Mesendoderm (in vitro differentiated cells): ENCODE results near the gene TAS2R41.
"Not testable (repeated sequence)": the region's sequence is repeated elsewhere in the genome, so short reads cannot be mapped to it uniquely, and the experiment has no call there.

ENCODE experiments used
- DNase-seq: peaks from one replicate; pipeline ENCODE4 v3.0.0; 2013
- H2AK5ac ChIP-seq: 2 replicates; pipeline ENCODE4 v1.6.1; 2013; ENCODE audit warnings: low read length, inconsistent platforms
- H2BK120ac ChIP-seq: 2 replicates; pipeline ENCODE4 v1.6.1; 2013; ENCODE audit warnings: low read depth, mild to moderate bottlenecking, low read length, moderate library complexity, mixed read lengths
- H2BK15ac ChIP-seq: replicated peaks from 2 replicates; pipeline ENCODE4 v1.6.1; 2013; ENCODE audit warnings: low read depth, mild to moderate bottlenecking, moderate library complexity
- H2BK5ac ChIP-seq: 2 replicates; pipeline ENCODE4 v1.6.1; 2013; ENCODE audit warnings: low read length, inconsistent platforms
- H3K18ac ChIP-seq: 2 replicates; pipeline ENCODE4 v1.6.1; 2013; ENCODE audit warnings: mild to moderate bottlenecking, low read length, mixed read lengths
- H3K23ac ChIP-seq: one replicate; pipeline ENCODE4 v1.6.1; 2013; ENCODE audit warnings: low read length
- H3K27ac ChIP-seq: 2 replicates; pipeline ENCODE4 v1.5.1; 2013; ENCODE audit warnings: low read depth, mild to moderate bottlenecking, inconsistent platforms, low read length, moderate library complexity
- H3K27me3 ChIP-seq: 2 replicates; pipeline ENCODE4 v1.6.1; 2013; ENCODE audit warnings: low read length, control low read depth, mild to moderate bottlenecking, inconsistent platforms; ENCODE audit not compliant: insufficient read depth, poor library complexity
- H3K36me3 ChIP-seq: 2 replicates; pipeline ENCODE4 v1.6.1; 2013; ENCODE audit warnings: low read length, inconsistent platforms; ENCODE audit not compliant: control insufficient read depth, insufficient read depth
- H3K4ac ChIP-seq: one replicate; pipeline ENCODE4 v1.6.1; 2013; ENCODE audit warnings: low read depth, mild to moderate bottlenecking, low read length, moderate library complexity
- H3K4me1 ChIP-seq: 2 replicates; pipeline ENCODE4 v1.6.1; 2013; ENCODE audit warnings: low read depth, low read length, inconsistent platforms; ENCODE audit not compliant: control insufficient read depth
- H3K4me2 ChIP-seq: 2 replicates; pipeline ENCODE4 v1.6.1; 2013; ENCODE audit warnings: low read length
- H3K4me3 ChIP-seq: 2 replicates; pipeline ENCODE4 v1.5.1; 2013; ENCODE audit warnings: mild to moderate bottlenecking, low read length
- H3K56ac ChIP-seq: one replicate; pipeline ENCODE4 v1.6.1; 2013; ENCODE audit warnings: low read length
- H3K79me1 ChIP-seq: 2 replicates; pipeline ENCODE4 v1.6.1; 2013; ENCODE audit warnings: low read length, inconsistent platforms
- H3K79me2 ChIP-seq: 2 replicates; pipeline ENCODE4 v1.6.1; 2013; ENCODE audit warnings: mild to moderate bottlenecking, low read length; ENCODE audit not compliant: control insufficient read depth, insufficient read depth
- H3K9ac ChIP-seq: 2 replicates; pipeline ENCODE4 v1.6.1; 2013; ENCODE audit warnings: low read length, inconsistent platforms
- H4K5ac ChIP-seq: one replicate; pipeline ENCODE4 v1.6.1; 2013; ENCODE audit warnings: low read length
- H4K8ac ChIP-seq: one replicate; pipeline ENCODE4 v1.6.1; 2013; ENCODE audit warnings: low read depth, mild to moderate bottlenecking, control low read depth, low read length, moderate library complexity
- WGBS: extraction: QIAGEN DNeasy Blood & Tissue Kit; methylation state at CpG from one replicate; pipeline ENCODE4 v1.1.7; 2013; ENCODE audit warnings: low lambda C conversion rate, missing lambda C conversion rate; ENCODE audit not compliant: insufficient coverage; ENCODE audit errors: extremely low coverage; 5-methylcytosine and 5-hydroxymethylcytosine counted together

The TAS2R41 gene

DNA sequence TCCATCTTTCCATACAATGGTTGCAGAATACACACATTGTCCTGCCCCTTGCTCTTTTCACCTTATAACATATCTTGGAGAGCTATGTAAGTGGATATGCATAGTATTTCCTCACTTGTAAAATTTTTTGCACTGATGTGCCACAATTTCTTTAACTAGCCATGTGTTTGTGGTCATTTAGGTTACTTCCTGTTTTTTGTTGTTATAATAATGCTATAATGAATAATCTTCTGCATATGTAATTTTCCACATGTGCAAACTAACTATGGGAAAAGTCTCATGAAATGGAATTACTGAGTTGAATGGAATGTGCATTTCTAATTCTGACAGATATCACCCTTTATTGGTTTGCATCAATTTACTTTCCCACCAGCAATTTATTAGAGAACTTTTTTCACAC is 2.8 kb downstream of the TAS2R41 start:
- Histone ChIP-seq H3K56ac (no peak overlapping the region), H3K18ac (no peak overlapping the region), H3K79me2 (no peaks in the 10 kb centered on the region), H4K8ac (no peak overlapping the region), H3K4me3 (no peak overlapping the region), H3K36me3 (no peaks in the 10 kb centered on the region), H3K4me2 (no peak overlapping the region), H2BK120ac (no peak overlapping the region), H3K27ac (no peak overlapping the region), H3K9ac (no peak overlapping the region), H2BK5ac (no peak overlapping the region), H3K27me3 (no peaks in the 10 kb centered on the region), H3K23ac (no peak overlapping the region), H3K4ac (no peak overlapping the region), H3K4me1 (no peaks in the 10 kb centered on the region), H2BK15ac (no peak overlapping the region), H3K79me1 (no peaks in the 10 kb centered on the region), H2AK5ac (no peak overlapping the region), H4K5ac (no peak overlapping the region)
- DNase-seq = no peak

DNA sequence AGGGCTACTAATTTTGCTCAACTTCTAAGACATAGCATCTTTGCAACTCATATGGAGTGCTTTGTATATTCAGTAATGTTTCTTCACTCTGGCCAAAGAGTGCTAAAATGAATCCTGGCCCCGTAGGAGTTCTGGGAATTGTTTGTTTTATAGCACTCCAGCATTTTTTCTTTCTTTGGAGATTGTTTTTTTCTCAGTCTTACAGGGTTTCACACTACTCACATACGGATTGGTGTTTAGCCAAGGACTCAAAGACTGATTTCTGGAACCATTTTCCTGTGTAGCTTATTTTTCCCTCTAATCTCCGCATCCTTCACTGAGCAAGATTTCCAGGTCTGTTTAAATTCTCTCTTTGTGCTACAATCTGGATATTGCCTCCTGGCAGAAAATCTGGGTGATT is 6.4 kb downstream of the TAS2R41 start:
- Histone ChIP-seq H2BK15ac (no peak overlapping the region), H3K9ac (no peak overlapping the region), H3K23ac (no peak overlapping the region), H3K36me3 (no peaks in the 10 kb centered on the region), H2AK5ac (no peak overlapping the region), H3K79me2 (no peaks in the 10 kb centered on the region), H3K4me2 (no peak overlapping the region), H3K4me3 (no peak overlapping the region), H3K79me1 (no peaks in the 10 kb centered on the region), H2BK5ac (no peak overlapping the region), H3K4ac (no peak overlapping the region), H4K5ac (no peak overlapping the region), H3K56ac (no peak overlapping the region), H3K18ac (no peak overlapping the region), H3K27me3 (no peaks in the 10 kb centered on the region), H3K4me1 (no peaks in the 10 kb centered on the region), H4K8ac (no peak overlapping the region), H3K27ac (no peak overlapping the region), H2BK120ac (no peak overlapping the region)
- WGBS = no CpG with 5 or more reads among the region's 3 CpGs
- DNase-seq = no peak

DNA sequence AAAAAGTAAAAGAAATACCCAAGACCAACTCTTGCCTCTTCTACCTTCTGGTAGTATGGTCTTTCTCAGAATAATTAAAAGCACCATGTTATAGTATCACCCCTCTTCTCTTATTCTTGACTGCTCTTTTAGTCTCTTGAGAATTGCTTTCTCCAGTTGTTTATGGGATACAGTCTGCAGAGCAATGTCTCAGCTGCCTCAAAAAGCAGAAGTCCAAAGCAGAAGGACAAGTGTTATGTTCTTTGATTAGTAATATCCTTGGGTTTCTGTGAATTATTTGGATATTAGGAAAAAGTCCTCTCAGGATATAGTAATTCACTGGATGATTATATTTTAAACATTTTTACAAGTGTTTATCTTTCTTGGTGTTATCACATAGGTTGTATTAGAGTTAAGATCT is 7.4 kb downstream of the TAS2R41 start:
- H2BK15ac ChIP-seq = no peak overlapping the region
- H2BK5ac ChIP-seq = no peak overlapping the region
- no peak overlapping the region for H2AK5ac ChIP-seq
- H3K18ac ChIP-seq = no peak overlapping the region
- no peak overlapping the region for H3K4me2 ChIP-seq
- no peak overlapping the region for H3K4me3 ChIP-seq
- H3K23ac ChIP-seq = no peak overlapping the region
- no peaks in the 10 kb centered on the region for H3K79me1 ChIP-seq
- H3K27me3 ChIP-seq = no peaks in the 10 kb centered on the region
- DNase-seq = no peak
- H2BK120ac ChIP-seq = no peak overlapping the region
- H3K79me2 ChIP-seq = no peaks in the 10 kb centered on the region
- H4K5ac ChIP-seq = no peak overlapping the region
- H4K8ac ChIP-seq = no peak overlapping the region
- no peak overlapping the region for H3K27ac ChIP-seq
- no peak overlapping the region for H3K4ac ChIP-seq
- H3K36me3 ChIP-seq = no peaks in the 10 kb centered on the region
- no peak overlapping the region for H3K9ac ChIP-seq
- no peaks in the 10 kb centered on the region for H3K4me1 ChIP-seq
- H3K56ac ChIP-seq = no peak overlapping the region

- H3K4me3 ChIP-seq = no peak overlapping the region
- no peaks in the 10 kb centered on the region for H3K79me1 ChIP-seq
- no peak overlapping the region for H3K18ac ChIP-seq
- no peak overlapping the region for H3K4me2 ChIP-seq
- H2AK5ac ChIP-seq = no peak overlapping the region
- H3K79me2 ChIP-seq = no peaks in the 10 kb centered on the region
- H3K23ac ChIP-seq = no peak overlapping the region
- DNase-seq = no peak
- H2BK5ac ChIP-seq = no peak overlapping the region
- WGBS = no CpG with 5 or more reads among the region's 6 CpGs
- H4K8ac ChIP-seq = no peak overlapping the region
- no peak overlapping the region for H3K9ac ChIP-seq
- H3K56ac ChIP-seq = no peak overlapping the region
- no peak overlapping the region for H2BK15ac ChIP-seq
- H3K4me1 ChIP-seq = no peaks in the 10 kb centered on the region
- no peaks in the 10 kb centered on the region for H3K36me3 ChIP-seq
- no peak overlapping the region for H3K4ac ChIP-seq
- H3K27ac ChIP-seq = no peak overlapping the region
- no peak overlapping the region for H2BK120ac ChIP-seq
- H4K5ac ChIP-seq = no peak overlapping the region
- no peaks in the 10 kb centered on the region for H3K27me3 ChIP-seq
These were observed 7.8 kb downstream of the TAS2R41 start for GRCh38 chr7:143485500-143485899.

DNA sequence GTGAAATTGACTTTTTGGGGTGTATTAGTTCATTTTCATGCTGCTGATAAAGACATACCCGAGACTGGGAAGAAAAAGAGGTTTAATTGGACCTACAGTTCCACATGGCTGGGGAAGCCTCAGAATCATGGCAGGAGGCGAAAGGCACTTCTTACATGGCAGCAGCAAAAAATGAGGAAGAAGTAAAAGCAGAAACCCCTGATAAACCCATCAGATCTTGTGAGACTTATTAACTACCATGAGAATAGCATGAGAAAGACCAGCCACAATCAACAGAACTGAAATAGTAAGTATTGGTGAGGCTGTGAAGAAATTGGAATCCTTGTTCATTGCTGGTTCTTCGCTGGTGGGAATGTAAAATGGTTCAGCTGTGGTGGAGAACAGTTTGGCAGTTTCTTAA is 8.6 kb downstream of the TAS2R41 start:
- WGBS = no CpG with 5 or more reads among the region's 3 CpGs
- H2BK15ac ChIP-seq, H3K27ac ChIP-seq, DNase-seq, H4K8ac ChIP-seq, H2BK5ac ChIP-seq, H3K18ac ChIP-seq, H3K4ac ChIP-seq, H3K56ac ChIP-seq, H3K36me3 ChIP-seq, H4K5ac ChIP-seq, H3K4me3 ChIP-seq, H2BK120ac ChIP-seq, H3K9ac ChIP-seq, H3K4me2 ChIP-seq, H3K27me3 ChIP-seq, H3K79me2 ChIP-seq, H3K79me1 ChIP-seq, H3K23ac ChIP-seq, H3K4me1 ChIP-seq, H2AK5ac ChIP-seq: not testable (repeated sequence)

GRCh38 chr7:143487061-143487460 is 9.4 kb downstream of the TAS2R41 start:
- Histone ChIP-seq H2BK15ac (no peak overlapping the region), H2AK5ac (no peak overlapping the region), H3K4me3 (no peak overlapping the region), H4K8ac (no peak overlapping the region), H3K9ac (no peak overlapping the region), H3K4me2 (no peak overlapping the region), H3K79me1 (no peaks in the 10 kb centered on the region), H4K5ac (no peak overlapping the region), H2BK120ac (no peak overlapping the region), H3K18ac (no peak overlapping the region), H3K4ac (no peak overlapping the region), H3K4me1 (no peaks in the 10 kb centered on the region), H3K56ac (no peak overlapping the region), H2BK5ac (no peak overlapping the region), H3K23ac (no peak overlapping the region), H3K79me2 (no peaks in the 10 kb centered on the region), H3K27me3 (no peaks in the 10 kb centered on the region), H3K27ac (no peak overlapping the region), H3K36me3 (no peaks in the 10 kb centered on the region)
- no peak for DNase-seq
- WGBS = no CpG with 5 or more reads among the region's 2 CpGs
